SK-N-MC (cell line): ENCODE measurements around the gene CARD11.

ENCODE experiments used
- EZH2 ChIP-seq: fragments of 200-600 bp; sonication (generic); IDR thresholded peaks from one replicate; pipeline ENCODE4 v1.6.1; 2017; ENCODE audit warnings: antibody characterized with exemption
- FOXP2 ChIP-seq: optimal IDR thresholded peaks from 2 replicates; pipeline ENCODE3; 2011; ENCODE audit warnings: mild to moderate bottlenecking, moderate library complexity; ENCODE audit not compliant: insufficient read depth; ENCODE audit errors: extremely low read length, control extremely low read depth
- POLR2AphosphoS5 ChIP-seq: IDR thresholded peaks from 2 replicates; pipeline ENCODE4 v1.6.1; 2012; ENCODE audit warnings: mild to moderate bottlenecking, low read depth, low read length, borderline replicate concordance

DNA sequence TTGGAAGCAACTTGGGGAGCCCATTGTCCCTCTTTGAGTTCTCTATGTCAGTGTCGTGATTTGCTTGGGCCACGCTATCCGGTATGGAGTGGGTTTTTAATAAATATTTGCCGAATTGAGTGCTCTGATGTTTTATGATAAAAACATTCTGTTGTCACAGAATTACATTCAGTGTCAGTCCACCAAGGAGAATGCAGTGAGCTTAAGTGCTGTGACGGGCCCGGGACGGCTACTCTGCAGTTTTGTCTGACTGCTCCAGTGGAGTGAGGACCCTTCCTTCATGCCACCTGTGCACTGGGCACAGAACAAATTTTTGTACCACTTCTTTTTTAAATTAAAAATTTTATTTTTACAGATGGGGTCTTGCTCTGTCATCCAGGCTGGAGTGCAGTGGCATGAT lies 76.0 kb downstream of the CARD11 start:
- TF ChIP-seq POLR2AphosphoS5 (no peak), EZH2 (no peak), FOXP2 (no peak)
